Stimulated activated CD4-positive, alpha-beta T cell treated with anti-CD3 and anti-CD28 coated beads, Interleukin-2, amount 100 ng/mL, for 48 hours (primary cell): Measurements from ENCODE around the gene FYB2.

Experiments
- DNase-seq, 2 donors: peaks; one replicate each; pipeline ENCODE4 v3.0.0-alpha.2; 2020

FYB2 gene

DNA sequence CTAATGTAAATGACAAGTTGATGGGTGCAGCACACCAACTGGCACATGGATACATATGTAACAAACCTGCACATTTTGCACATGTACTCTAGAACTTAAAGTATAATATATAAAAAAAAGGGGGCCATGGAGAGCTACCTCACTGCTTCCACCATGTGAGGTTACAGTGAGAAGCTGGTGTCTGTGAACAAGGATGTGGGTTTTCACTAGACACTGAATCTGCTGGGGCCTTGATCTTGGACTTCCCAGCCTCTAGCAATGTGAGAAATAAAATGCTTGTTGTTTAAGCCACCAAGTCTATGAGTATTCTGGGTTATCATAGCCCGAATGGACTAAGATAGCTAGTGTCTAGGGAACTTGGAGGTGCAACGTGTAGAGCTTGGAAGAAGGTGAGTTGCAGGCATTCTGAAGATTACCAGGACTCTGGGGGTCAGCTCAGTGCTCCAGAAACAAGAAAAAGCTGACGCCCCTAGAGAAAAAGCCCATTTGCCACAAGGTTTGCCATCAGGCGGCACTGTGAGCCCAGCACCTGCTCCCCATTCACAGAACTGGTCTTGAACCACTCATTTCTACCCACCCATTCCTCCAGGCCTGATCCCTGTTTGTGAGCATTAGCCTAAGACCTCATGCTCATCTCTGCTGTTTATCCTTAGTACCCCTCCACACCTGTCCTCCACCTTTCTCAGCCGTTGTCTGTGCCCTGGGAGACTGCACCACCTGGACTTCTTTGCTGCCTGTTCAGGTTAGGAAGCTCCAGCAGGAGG lies 15.1 kb upstream of the FYB2 start:
- no peak for DNase-seq

DNA sequence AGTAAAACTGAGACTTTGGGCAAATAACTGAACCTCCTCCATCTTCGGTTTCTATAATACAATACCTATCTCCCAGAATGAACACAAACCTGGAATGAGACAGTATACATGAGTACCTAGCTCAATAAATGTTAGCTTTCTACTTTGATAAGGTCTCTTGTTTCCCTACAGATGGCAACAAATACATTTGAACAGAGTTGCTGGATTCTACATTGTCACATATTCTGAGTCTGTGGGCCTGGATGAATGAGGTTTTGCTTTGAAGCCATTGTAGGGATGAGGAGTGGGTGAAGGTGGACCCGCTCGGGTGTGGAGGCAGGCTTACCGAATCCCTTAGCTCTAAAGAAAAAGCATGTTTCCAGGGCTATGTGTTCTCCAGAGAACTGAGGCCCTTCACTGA lies 13.9 kb upstream of the FYB2 start:
- DNase-seq = no peak

DNA sequence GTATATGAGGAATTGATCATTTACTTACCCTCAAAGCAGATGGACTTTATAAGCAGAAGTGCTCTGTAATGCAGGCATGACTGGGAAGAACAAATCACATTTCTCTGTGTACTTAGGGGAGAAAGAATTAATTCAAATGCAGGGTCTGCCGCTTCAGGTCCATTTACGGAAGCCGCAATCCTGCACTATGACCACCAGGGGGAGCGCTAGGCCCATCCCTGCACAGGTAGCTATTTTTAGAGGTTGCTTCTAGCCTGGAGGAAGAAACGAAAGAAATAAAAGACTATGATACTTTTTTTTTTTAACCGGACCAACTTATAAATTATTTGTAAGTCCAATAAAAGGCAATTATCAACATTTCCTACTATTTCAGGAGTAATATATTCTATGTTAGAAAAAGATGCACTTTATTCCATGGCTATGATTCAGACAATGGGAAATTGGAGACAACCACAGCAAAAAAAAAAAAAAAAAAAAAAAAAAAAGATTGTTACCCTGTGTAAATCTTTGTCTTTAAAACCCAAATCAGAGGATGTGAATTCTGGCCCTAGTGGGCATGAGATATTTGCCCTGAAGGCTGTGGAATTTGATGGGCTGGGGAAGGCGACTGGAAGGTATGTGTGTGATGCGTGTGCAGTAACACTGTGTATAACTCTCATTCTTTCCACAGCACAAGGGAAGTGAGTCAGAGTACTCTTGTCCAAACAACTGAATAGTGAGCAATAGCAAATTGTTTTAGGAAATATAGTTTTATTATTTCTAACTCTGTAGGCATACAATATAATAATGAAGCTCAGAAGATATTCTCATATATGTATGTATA lies 12.9 kb upstream of the FYB2 start:
- peak; percentile 60 to 70 for DNase-seq

DNA sequence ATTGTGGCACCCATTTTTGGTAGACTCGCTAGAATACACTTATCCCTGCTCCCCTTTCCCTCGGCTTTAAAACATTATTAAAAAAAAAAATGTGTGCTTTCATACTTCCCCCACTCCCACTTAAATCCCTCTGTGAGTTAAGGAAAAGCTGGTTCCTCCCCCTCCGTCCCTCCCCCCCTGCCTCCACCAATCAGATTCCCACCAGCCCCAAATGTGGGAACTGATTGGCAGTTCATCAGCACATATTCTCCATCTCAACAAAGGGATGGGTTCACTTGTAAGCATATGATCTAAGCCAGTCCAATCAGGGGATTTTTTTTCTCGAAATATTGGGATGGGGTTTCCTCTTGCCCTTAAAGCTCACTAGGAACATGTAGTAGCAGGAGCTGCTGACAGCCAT lies 10.8 kb upstream of the FYB2 start:
- DNase-seq = no peak

DNA sequence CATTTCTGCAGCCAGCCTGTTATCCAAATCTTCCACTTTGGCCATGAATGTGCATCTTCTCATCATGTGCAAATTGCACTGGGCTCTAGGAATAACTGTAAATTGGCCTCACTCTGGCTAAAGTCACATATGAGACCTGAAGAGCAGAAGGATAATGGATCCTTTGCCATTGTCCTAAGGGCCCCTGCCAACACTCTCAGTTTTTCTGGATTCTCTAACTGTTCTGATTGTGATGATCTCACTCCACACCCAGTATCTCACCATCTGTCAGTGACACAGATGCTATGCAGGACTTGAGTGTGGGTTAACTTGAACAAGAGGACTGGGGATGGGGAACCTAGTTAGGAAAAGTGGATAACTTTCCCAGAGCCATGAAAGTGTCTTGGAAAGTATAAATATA lies 8.5 kb upstream of the FYB2 start:
- no peak for DNase-seq

DNA sequence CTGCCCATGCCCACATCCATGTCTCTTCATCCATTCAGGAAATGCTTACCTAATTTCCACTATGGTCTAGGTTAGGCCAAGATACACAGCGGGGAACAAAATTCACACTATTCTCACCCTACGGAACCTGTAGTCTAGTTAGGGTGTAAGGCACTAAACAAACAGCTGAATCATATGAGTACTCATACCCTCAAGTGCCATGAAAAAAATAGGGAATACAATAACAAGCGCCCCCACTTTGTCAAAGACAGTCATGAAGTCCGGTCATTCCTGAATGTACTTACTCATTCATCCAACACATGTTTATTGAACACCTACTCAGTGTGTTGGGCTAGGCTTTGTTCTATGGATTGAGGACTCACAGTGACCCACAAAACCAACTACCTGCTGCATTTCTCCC lies 6.2 kb upstream of the FYB2 start:
- no peak for DNase-seq

DNA sequence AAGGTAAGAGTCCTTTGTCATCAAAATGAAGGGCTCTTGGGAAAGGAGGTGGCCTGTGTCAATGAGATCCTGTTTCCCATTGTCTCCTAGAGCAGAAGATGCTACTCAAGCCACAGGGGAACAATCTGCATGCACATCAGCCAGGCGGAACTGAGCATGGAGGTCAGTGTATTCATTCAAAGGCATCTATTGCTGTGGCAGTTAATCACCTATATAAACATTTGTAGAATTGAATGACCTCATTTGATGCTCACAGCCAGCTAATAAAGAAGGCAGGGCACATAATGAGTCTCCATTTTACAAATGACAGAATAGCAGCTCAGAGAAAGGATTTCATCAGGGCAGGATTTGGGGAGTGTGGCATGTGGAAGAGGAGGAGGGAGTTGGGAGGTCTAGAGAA lies 5.7 kb upstream of the FYB2 start:
- DNase-seq = no peak

DNA sequence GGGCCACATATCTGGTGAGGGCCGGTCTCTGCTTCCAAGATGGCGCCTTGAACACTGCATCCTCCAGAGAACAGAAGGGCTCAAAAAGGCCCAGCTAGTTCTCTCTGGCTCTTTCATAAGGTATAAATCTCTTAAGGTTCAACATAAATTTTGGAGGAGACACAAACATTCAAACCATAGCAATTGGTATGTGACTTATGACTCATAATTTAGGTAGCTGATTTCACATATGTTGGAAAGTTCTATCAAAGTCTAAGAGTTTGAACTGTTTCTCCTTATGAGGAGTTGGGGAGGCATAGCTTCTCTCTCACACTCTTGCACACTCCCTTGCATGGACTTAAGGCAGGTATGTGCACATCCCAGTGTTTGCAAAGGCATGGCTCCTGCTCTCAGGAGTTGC lies 5.1 kb upstream of the FYB2 start:
- DNase-seq = no peak

DNA sequence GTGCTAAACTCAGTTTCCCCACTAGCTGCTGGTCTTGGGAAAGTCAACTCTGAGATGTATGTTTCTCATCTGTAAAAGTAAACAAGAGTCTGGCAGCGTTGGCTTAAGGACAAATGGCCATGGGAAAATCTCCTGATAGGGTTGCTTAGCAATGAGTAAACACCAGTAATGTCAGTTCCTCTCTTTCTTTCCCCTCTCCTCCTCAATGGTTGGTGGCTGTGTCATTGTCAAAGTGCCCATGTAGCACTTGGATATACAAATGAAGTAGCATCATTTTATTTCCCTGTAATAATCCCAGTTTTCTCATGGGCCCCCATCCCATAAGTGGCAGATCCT lies 2.2 kb upstream of the FYB2 start:
- no peak for DNase-seq

DNA sequence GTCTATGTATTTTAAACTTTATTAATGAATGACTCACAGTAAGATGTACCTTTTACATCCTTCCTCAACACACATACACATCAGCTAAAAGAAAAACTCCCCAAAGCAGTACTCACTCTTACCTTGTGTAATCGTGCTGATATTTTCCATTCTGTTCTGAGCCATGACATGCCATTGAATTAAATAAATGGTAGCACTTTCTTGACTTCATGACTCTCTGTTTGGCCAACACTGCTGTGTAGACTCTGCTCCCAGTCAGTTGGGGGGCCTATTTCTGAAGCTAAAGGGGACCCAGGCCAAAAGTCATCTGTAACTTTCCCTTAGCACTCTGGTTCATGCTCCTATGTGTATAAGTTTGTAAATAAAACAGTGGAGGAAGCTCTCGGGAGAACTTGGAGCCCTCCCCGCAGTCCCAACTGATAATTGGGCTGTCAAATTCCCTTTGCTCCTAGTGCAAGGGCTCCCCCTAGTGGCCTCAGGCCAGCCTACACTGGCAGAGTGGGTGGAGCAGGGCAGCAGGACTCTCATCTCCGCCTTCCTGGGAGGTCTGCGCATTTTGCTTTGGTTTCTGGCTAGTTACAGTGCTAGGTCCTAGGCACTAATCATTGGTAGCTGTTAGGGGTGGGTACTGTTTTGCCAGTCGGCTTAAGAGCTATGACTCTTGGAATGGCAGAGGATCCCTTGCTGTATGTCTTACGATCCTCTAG lies 1.7 kb upstream of the FYB2 start:
- DNase-seq = peak; percentile 75 to 76

DNA sequence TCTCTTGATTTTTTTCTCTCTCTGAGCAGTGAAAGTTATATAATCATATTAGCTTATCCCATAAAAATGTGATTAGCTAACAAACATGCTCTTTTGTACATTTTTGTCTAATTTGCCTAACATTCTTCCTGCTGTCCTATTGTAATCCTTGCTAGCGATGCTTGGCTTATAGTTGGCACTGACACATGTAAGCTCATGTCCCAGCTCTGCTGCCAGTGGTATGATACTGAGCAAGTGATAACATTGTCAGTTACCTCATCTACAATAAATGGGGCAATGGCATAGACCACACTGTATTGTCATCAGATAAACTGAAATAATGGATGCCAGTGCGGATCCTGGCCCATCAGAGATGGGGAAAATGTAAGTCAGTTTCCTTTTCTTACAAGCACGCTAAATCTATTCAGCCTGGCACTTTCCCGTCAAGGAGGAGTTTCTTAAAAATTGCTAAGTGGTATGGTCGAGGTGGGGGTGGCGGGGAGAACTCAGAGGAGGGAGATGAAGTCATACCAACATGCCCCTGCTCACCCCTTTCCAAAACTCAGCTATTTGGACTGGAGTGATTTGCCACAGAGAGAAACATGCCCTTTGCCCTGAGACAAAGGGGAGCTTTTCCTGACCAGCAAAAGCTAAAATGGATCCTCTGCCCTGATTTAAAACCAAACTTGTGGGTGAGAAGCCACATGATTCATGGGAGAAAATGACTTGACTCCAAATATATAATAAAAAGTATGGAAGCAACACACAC lies 1.3 kb downstream of the FYB2 start:
- DNase-seq = no peak

DNA sequence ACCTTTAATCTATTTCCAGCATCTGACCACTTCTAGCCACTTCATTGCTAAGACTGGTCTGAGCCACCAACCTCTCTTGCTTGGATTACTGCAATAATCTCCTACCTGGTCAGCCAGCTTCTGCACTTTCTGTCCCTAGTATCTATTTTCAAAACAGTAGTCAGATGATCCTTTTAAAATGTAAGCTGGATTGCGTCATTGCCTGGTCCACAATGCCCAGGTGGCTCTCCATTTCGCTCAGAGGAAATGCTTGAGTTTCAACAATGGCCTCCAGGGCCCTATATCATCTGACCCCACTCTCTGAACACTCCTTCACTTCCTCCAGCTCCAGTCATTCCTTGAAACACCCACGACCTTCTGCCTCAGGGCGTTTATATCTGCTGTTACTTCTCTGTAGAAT lies 2.3 kb downstream of the FYB2 start:
- no peak for DNase-seq

DNA sequence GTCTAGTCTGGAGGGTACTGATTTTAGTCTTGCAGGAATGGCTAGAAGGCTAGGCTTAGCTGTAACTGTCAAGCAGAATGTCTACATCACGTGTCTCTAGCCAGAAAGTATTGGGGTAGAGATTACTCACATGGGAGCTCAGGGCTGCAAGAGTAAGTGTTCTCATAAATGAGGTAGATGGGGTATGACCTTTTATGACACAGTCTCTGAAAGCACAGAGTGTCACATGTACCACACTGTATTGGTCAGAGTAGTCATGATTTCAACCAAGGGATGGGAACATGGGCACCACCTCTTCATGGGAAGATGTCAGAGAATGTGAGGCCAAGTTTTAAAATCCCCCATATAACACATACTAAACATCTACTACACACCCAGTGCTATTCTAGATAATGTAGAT lies 2.9 kb downstream of the FYB2 start:
- no peak for DNase-seq

DNA sequence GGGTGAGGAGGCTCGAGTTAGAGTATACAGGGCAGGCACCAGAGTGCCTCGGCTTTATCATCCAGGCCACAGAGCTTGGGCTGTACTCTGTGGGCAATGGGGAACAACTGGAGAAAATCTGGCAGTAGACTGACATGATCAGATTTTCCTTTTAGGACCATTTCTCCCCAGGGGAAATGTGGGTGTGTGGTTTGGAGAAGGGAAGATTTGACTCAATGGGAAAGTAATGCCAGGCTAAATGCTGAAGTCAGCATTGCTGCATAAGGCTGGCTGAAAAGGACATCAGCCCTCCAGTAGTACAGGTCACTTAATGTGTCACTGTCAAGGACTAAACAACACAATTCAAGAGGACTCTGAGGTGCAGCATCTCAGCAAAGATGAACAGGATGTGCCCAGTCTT lies 5.0 kb downstream of the FYB2 start:
- no peak for DNase-seq

DNA sequence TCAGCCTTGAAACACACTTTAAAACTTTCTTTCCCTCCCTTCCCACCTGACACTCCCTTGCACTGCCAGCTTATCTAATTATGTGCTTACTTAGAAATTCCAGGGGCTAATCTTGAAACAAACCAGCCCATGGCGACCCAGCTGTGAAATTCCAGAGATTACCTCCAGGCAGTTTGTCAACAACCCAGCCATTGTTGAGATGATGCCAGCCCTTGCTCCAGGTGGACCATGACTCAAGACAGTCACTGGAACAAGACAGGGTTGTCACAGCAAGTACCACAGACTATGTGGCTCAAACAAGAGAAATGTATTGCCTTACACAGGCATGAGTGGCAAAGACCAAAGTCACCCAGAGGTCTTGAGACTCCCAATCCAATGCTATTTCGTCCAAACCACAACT lies 7.9 kb downstream of the FYB2 start:
- no peak for DNase-seq

DNA sequence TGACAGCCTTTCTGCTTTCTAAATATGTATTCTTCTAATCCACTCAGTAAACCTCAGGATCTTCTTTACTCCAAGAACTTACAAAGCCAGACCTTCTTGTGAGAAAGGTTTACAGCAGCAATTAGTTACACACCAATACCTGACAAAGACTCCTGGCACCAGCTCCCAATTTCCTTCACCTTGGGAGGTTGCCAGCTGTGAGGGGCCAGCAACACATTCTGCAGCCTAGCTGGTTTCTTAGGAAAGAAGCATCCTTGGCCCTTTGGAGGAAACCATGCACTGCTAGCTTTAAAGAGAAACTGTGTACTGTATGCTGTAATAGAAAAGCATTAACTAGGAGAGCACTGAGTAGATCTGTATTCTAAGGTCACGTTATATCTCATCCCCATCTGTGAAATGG lies 10.8 kb downstream of the FYB2 start:
- no peak for DNase-seq

DNA sequence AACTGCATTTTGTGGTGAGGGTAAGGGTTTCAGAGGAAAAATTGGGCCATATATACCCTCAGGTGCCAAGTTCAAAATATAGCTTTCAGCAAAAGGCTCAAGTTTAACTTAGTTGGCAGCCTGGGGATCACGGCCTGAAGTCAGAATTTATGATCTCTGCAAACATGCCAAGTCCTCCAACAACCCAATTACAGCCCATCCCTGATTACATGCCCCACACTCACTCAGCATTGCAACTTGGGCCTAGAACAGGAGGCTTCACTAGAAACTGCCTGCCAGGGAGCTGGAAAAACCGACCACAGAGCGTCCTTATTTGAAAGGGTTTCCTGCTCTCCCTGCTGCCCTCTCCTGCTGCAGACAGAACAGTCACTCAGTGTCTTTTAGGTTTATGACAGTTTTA lies 12.4 kb downstream of the FYB2 start:
- DNase-seq = no peak

DNA sequence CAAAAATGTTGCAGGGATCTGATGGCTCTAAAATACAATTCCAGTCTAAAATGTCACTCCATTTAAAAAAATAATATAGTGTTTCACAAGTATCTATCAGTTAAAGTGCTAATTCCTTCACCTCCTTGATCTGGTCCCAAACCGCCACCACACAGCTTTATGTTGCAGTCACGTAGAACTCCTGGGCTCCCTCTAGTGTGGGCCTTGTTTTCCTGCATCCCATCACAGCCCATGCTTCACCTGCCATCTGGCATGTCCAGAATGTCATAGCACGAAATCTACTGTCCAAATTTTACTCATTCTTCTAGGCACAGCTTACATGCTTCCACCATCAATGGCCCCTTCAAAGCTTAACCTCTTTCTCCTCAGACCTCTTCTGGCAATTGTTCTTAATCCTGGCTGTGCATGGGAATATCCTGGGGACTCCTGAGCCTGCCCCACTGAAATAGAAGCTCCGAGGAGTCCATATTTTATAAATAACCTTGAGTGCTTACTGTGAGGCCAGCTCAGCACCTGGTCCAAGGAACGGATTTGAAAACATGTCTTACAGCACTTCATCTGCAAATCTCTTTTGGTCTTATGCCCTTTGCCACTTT lies 15.5 kb downstream of the FYB2 start:
- DNase-seq = no peak

DNA sequence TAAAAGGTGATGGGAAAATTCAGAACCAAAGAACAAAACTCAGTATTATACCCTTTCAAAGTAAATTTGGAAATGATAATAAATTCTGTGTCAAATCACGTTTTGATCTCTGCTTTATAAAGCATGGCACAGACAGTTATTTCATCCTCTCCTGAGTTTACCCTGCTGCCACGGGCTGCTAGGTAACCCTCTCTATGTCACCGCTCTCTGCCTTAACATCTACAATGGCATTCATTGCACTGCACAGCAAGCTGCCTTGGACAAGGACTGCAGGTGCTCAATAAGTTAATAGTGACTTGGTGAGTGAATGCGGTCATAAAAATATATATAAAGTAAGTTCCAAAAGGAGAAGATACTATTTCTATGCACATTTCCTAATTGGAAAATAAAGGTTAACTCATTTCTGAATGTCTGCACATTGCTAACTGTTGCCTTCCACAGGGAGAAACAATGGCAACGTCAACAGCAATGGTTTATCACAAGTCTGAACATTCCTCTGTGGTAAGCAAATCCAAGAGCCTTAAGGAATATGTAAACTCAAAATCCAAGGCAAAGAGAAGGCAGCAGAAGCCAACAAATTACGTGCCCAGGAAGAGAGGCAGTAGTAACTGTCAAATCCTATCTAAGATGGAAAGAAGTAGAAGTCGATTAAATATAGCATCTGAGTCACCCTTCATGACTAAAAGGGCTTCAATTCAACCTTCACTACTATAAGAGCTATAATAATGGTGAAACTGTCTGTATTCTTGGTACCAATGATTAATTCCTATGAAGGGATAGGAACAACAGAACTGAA lies 19.4 kb downstream of the FYB2 start:
- no peak for DNase-seq

DNA sequence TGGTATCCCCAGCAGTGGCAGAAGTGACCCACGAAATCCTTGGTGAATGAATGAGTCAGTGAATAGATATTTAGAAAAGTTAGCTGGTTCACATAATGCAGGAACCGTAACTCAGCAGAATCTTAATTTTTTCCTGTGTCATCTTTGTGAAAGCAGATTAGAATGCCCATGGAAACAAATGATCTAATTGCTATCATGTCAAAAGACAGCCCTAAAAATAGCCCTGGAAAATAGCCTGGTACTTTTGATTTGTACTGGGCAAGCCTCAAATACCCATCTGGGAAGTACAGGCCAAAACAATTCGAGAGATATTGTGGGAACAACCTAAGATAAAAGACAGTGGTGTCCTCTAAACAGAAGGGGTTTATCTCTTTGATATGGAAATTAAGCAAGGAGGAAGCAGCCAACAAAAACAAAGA lies 21.1 kb downstream of the FYB2 start:
- no peak for DNase-seq

DNA sequence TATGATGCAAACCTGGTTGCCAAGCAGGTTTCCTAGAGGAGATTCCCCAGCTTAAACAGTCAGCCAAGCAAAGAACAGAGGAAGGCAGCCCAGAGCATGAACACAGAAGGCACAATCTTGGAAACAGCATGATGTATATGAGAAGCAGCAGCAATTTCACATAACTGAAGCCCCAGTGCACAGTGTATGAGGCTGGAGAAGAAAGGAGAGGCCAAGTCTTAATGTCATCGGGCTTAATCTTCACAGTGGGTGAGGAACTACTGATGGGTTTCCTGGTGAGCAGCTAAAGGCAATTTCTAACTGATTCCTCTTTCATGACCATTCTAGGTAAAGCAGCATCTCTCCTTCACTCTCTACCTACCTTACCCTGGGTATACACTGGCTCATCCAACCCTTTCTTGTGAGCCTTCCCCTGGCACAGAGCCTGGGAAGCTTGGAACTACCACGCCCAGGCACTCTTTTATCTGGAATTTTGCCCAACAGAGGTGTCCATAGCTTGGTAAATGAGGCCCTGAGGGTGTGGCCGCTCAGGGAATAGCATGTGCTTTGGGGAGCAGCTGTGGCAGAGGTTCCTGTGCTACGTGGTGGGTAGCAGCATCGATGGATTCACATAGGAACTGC lies 22.0 kb downstream of the FYB2 start:
- no peak for DNase-seq

DNA sequence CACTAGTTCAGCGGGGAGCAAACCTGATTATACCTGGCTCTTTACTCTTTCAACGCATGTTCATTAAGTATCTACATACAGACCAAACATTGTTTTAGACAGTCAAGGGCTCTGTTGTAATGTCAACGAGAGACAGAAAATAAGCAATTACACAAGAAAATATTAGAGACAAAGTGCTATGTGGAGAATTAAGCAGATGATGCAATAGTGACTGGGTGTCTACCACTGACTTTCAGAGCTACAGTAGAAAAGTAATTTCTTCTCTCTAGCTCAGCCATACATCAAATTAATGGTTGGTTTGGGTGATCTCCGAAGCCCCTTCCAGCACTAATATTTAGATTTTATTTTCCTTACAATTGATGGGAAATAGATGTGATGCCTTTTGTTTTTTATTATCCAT lies 23.3 kb downstream of the FYB2 start:
- DNase-seq = no peak
